ENCODE results near the gene TRABD. TPM values are rescaled to one million over a fixed set of nuclear protein-coding genes. Genes with fewer than 3 reads are reported as not detected.

The TRABD gene
- polyA plus RNA-seq, 1 of the 3 experiments (the other 2 are of a cell fraction): 50.6 TPM

DNA sequence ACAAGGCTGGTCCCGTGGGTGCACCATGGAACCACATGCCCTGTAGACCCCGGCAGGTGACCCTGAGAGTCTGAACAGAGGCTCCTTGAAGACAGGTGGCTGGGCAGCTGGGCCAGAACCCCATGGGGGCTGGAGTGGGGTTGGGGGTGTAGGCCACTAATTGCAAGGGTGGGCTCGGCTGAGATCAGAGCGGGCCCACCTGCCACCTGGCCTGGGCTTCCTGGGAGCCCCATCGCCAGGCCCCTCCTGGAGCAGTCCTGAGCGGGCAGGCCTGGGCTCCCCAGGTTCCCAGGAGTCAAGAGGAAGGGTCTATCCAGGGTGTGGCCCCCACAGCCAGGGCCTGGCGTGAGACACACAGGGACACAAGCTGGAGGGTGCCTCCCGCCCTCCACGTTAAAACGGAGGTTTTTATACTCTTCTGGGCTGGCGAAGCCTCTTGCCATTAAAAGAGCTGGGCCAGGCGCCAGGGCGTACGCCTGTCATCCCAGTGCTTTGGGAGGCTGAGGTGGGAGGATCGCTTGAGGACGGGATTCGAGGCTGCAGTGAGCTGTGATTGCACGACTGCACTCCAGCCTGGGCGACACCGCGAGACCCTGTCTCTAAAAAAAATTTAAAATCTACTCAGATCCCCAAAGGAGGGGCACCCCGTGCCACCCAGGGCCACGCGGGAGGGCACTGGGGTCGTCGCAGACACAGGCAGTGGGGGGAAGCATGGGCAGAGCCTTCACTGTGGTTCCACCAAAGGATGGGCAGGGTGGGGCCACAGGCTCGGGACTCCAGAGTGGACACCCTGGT, 4.8 kb upstream of the TRABD start:
- ChIA-PET CTCF (interaction anchor here (1.2 kb wide), 1 partner anchor 10 kb away, joined by 3 read pairs; the partner anchor contains the start of gene PANX2), POLR2A (no interaction called here)
- DNase-seq: no peak
- H3K27me3 ChIP-seq (ENCODE audit: insufficient read depth): no peaks in the 10 kb centered on the region
- no peaks in the 10 kb centered on the region for H4K20me1 ChIP-seq (ENCODE audit: insufficient read depth)
- no peak overlapping the region for H3K27ac ChIP-seq (ENCODE audit: low read depth in 2 of 2, low read length in 1 of 2)
- H3K4me3 ChIP-seq (ENCODE audit: low read depth in 2 of 2, low read length in 1 of 2): no peak overlapping the region
- H3K9me2 ChIP-seq: no peaks in the 10 kb centered on the region
- H3K9me3 ChIP-seq: no peaks in the 10 kb centered on the region
- no peaks in the 10 kb centered on the region for H3K36me3 ChIP-seq (replicated peaks in 1 of 2; ENCODE audit: control insufficient read depth in 1 of 2, insufficient read depth in 2 of 2, low read length in 1 of 2)
- 95% methylated on average over 19 of the region's 27 CpGs for WGBS (ENCODE audit: low lambda C conversion rate)
- H3K4me2 ChIP-seq: no peak overlapping the region
- H3K9ac ChIP-seq: no peak overlapping the region
- no peaks in the 10 kb centered on the region for H3F3A ChIP-seq (replicated peaks; ENCODE audit: insufficient read depth)
- no peak overlapping the region for H2AFZ ChIP-seq (ENCODE audit: low read depth)
- TF ChIP-seq MAX (IDR thresholded peaks at IDR 0.05; ENCODE audit: low read depth) (no peak), RXRA (IDR thresholded peaks at IDR 0.05; ENCODE audit: borderline replicate concordance, low read depth) (no peak), GATA2 (CRISPR knock-in tag; IDR thresholded peaks at IDR 0.05) (no peak)
- TF ChIP-seq, protein P1, sequence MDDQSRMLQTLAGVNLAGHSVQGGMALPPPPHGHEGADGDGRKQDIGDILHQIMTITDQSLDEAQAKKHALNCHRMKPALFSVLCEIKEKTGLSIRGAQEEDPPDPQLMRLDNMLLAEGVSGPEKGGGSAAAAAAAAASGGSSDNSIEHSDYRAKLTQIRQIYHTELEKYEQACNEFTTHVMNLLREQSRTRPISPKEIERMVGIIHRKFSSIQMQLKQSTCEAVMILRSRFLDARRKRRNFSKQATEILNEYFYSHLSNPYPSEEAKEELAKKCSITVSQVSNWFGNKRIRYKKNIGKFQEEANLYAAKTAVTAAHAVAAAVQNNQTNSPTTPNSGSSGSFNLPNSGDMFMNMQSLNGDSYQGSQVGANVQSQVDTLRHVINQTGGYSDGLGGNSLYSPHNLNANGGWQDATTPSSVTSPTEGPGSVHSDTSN (IDR thresholded peaks at IDR 0.05): no peak
- no peaks in the 10 kb centered on the region for H3K79me2 ChIP-seq (ENCODE audit: insufficient read depth)
- peaks cover 0 to 15% of the 10 kb centered on the region in 2 experiments; a peak in 1 of 4 replicates for H3K4me1 ChIP-seq (ENCODE audit: control insufficient read depth in 1 of 2, insufficient read depth in 2 of 2, low read depth in 1 of 2, low read length in 1 of 2)

GRCh38 chr22:50182176-50183081, 3.3 kb upstream of the TRABD start:
- Histone ChIP-seq H3K27ac (ENCODE audit: low read depth in 2 of 2, low read length in 1 of 2) (no peak overlapping the region), H3K27me3 (ENCODE audit: insufficient read depth) (no peaks in the 10 kb centered on the region), H3K4me3 (ENCODE audit: low read depth in 2 of 2, low read length in 1 of 2) (no peak overlapping the region), H2AFZ (ENCODE audit: low read depth) (no peak overlapping the region), H3K9me2 (no peaks in the 10 kb centered on the region), H3K4me2 (no peak overlapping the region), H3K36me3 (replicated peaks in 1 of 2; ENCODE audit: control insufficient read depth in 1 of 2, insufficient read depth in 2 of 2, low read length in 1 of 2) (no peaks in the 10 kb centered on the region), H3F3A (replicated peaks; ENCODE audit: insufficient read depth) (no peaks in the 10 kb centered on the region), H3K79me2 (ENCODE audit: insufficient read depth) (peaks cover 14% of the 10 kb centered on the region), H4K20me1 (ENCODE audit: insufficient read depth) (no peaks in the 10 kb centered on the region), H3K9ac (no peak overlapping the region), H3K9me3 (no peaks in the 10 kb centered on the region), H3K4me1 (ENCODE audit: control insufficient read depth in 1 of 2, insufficient read depth in 2 of 2, low read depth in 1 of 2, low read length in 1 of 2) (peaks cover 0 to 23% of the 10 kb centered on the region in 2 experiments; a peak in 2 of 4 replicates)
- DNase-seq: no peak
- ChIA-PET POLR2A (no interaction called here), CTCF (interaction anchor here (1.2 kb wide), 1 partner anchor 12 kb away, joined by 3 read pairs; the partner anchor contains the start of gene PANX2)
- TF ChIP-seq YY1 (IDR thresholded peaks at IDR 0.05; ENCODE audit: low read depth): no peak
- TF ChIP-seq USF1 (IDR thresholded peaks at IDR 0.05; ENCODE audit: borderline replicate concordance, low read depth): no peak
- TF ChIP-seq IRF3 (IDR thresholded peaks at IDR 0.05; ENCODE audit: low read depth, low read length): no peak
- no peak for TF ChIP-seq FOSL2 (IDR thresholded peaks at IDR 0.05; ENCODE audit: borderline replicate concordance, low read depth)
- TF ChIP-seq, protein P2, sequence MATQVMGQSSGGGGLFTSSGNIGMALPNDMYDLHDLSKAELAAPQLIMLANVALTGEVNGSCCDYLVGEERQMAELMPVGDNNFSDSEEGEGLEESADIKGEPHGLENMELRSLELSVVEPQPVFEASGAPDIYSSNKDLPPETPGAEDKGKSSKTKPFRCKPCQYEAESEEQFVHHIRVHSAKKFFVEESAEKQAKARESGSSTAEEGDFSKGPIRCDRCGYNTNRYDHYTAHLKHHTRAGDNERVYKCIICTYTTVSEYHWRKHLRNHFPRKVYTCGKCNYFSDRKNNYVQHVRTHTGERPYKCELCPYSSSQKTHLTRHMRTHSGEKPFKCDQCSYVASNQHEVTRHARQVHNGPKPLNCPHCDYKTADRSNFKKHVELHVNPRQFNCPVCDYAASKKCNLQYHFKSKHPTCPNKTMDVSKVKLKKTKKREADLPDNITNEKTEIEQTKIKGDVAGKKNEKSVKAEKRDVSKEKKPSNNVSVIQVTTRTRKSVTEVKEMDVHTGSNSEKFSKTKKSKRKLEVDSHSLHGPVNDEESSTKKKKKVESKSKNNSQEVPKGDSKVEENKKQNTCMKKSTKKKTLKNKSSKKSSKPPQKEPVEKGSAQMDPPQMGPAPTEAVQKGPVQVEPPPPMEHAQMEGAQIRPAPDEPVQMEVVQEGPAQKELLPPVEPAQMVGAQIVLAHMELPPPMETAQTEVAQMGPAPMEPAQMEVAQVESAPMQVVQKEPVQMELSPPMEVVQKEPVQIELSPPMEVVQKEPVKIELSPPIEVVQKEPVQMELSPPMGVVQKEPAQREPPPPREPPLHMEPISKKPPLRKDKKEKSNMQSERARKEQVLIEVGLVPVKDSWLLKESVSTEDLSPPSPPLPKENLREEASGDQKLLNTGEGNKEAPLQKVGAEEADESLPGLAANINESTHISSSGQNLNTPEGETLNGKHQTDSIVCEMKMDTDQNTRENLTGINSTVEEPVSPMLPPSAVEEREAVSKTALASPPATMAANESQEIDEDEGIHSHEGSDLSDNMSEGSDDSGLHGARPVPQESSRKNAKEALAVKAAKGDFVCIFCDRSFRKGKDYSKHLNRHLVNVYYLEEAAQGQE (IDR thresholded peaks at IDR 0.05; ENCODE audit: low read depth, low read length): no peak
- no peak for TF ChIP-seq FOXJ3 (CRISPR knock-in tag; IDR thresholded peaks at IDR 0.05)
- no peak for TF ChIP-seq EP300 (IDR thresholded peaks at IDR 0.05; ENCODE audit: borderline replicate concordance in 1 of 2, low read depth in 1 of 2, low read length in 1 of 2)
- no peak for TF ChIP-seq NFIC (IDR thresholded peaks at IDR 0.05; ENCODE audit: borderline replicate concordance)
- no peak for TF ChIP-seq GATA2 (CRISPR knock-in tag; IDR thresholded peaks at IDR 0.05)
- 88% methylated on average over 13 of the region's 31 CpGs for WGBS (ENCODE audit: low lambda C conversion rate)

Measured in SK-N-SH (cell line).